Measurements from ENCODE around the gene CYP1A1.
"Not testable (repeated sequence)": the region's sequence is repeated elsewhere in the genome, so short reads cannot be mapped to it uniquely, and the experiment has no call there.

The CYP1A1 gene

GRCh38 chr15:74725225-74725774 is at the start of gene CYP1A1:
Gene CYP1A1 (minus strand): TSS chr15:74725528. CDS start chr15:74723097, 2,431 bp downstream.
- no peak for FAIRE-seq

GRCh38 chr15:74773731-74774252 is 48.5 kb upstream of the CYP1A1 start:
- no peak for FAIRE-seq

GRCh38 chr15:74773329-74773728 is 48.0 kb upstream of the CYP1A1 start:
- FAIRE-seq: no peak

- no peak for FAIRE-seq
Measured at GRCh38 chr15:74770211-74770903, 45.0 kb upstream of the CYP1A1 start.

GRCh38 chr15:74769463-74770025 is 44.2 kb upstream of the CYP1A1 start:
- FAIRE-seq: no peak

GRCh38 chr15:74768771-74769342 is 43.5 kb upstream of the CYP1A1 start:
- FAIRE-seq: peak; percentile 55

GRCh38 chr15:74768099-74768770 is 42.9 kb upstream of the CYP1A1 start:
- no peak for FAIRE-seq

GRCh38 chr15:74767167-74768098 is 42.1 kb upstream of the CYP1A1 start:
- no peak for FAIRE-seq

- no peak for FAIRE-seq
Measured at GRCh38 chr15:74763416-74763815, 38.1 kb upstream of the CYP1A1 start.

- no peak for FAIRE-seq
Measured at GRCh38 chr15:74762791-74763150, 37.4 kb upstream of the CYP1A1 start.

- FAIRE-seq: no peak
Measured at GRCh38 chr15:74758736-74759135, 33.4 kb upstream of the CYP1A1 start.

- no peak for FAIRE-seq
Measured at GRCh38 chr15:74754593-74755215, 29.4 kb upstream of the CYP1A1 start.

- FAIRE-seq: no peak
Measured at GRCh38 chr15:74752531-74752930, 27.2 kb upstream of the CYP1A1 start.

- FAIRE-seq: no peak
Measured at GRCh38 chr15:74752011-74752410, 26.7 kb upstream of the CYP1A1 start.

GRCh38 chr15:74750751-74751150 is 25.4 kb upstream of the CYP1A1 start:
- no peak for FAIRE-seq

- FAIRE-seq: no peak
Measured at GRCh38 chr15:74749832-74750231, 24.5 kb upstream of the CYP1A1 start.

- no peak for FAIRE-seq
Measured at GRCh38 chr15:74748322-74748946, 23.1 kb upstream of the CYP1A1 start, which contains the start of gene CYP1A2. Gene CYP1A2 (plus strand): TSS chr15:74748845. CDS start chr15:74749739, 894 bp downstream.

GRCh38 chr15:74746389-74746788 is 21.1 kb upstream of the CYP1A1 start:
- no peak for FAIRE-seq

- no peak for FAIRE-seq
Measured at GRCh38 chr15:74742422-74742821, 17.1 kb upstream of the CYP1A1 start.

GRCh38 chr15:74738239-74738638 is 12.9 kb upstream of the CYP1A1 start:
- FAIRE-seq: not testable (repeated sequence)

GRCh38 chr15:74735305-74735704 is 10.0 kb upstream of the CYP1A1 start:
- no peak for FAIRE-seq
